AG04449 (cell line): Measurements from ENCODE around the gene ENDOG.
"Not testable (repeated sequence)": the region's sequence is repeated elsewhere in the genome, so short reads cannot be mapped to it uniquely, and the experiment has no call there.

Source experiments
- CTCF ChIA-PET: fragments of 350-600 bp; formaldehyde crosslinking; extraction: SDS; loops from one replicate; lab custom pipeline; 2021; ENCODE audit warnings: antibody characterized with exemption; lab: Yijun Ruan, JAX
- POLR2A ChIA-PET: fragments of 400-600, 350-600 bp; formaldehyde crosslinking; extraction: SDS; loops from one replicate; lab custom pipeline; 2020; ENCODE audit warnings: antibody characterized with exemption, inconsistent platforms; lab: Yijun Ruan, JAX
- DNase-seq: peaks from one replicate; pipeline ENCODE4 v3.0.0-alpha.2; 2010; ENCODE audit warnings: low read depth, low spot score
- H3K4me3 ChIP-seq: 2 replicates; pipeline ENCODE4 v1.5.1; 2011; ENCODE audit warnings: low read depth, mild to moderate bottlenecking, control low read depth, low read length
- TF ChIP-seq, protein P1 (sequence below): IDR thresholded peaks from one replicate; pipeline ENCODE4 v1.5.1; 2011; ENCODE audit warnings: mild to moderate bottlenecking, moderate library complexity, low read length, control low read depth, inconsistent platforms; ENCODE audit not compliant: insufficient read depth; ENCODE audit errors: missing control alignments

ENDOG gene

DNA sequence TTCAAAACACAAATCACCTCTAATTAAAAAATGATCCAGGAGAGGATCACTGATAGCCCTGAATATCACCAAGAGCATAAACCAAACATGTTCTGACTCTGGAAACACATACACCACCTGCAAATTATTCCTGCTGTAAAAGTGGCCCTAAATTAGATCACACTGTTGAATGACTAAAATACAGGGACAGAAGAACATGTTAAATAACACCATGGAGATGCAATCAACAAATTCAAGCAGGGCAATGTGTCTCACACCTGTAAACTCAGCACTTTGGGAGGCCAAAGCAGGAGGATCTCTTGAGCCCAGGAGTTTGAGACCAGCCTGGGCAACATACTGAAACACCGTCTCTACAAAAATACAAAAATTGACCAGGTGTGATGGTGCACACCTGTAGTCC is 29.5 kb downstream of the ENDOG start:
- ChIA-PET POLR2A (no interaction called here), CTCF (interaction anchor here (3.4 kb wide), 1 partner anchor 80 kb away, joined by 16 read pairs; no protein-coding TSS in a partner anchor)
- TF ChIP-seq, protein P1, sequence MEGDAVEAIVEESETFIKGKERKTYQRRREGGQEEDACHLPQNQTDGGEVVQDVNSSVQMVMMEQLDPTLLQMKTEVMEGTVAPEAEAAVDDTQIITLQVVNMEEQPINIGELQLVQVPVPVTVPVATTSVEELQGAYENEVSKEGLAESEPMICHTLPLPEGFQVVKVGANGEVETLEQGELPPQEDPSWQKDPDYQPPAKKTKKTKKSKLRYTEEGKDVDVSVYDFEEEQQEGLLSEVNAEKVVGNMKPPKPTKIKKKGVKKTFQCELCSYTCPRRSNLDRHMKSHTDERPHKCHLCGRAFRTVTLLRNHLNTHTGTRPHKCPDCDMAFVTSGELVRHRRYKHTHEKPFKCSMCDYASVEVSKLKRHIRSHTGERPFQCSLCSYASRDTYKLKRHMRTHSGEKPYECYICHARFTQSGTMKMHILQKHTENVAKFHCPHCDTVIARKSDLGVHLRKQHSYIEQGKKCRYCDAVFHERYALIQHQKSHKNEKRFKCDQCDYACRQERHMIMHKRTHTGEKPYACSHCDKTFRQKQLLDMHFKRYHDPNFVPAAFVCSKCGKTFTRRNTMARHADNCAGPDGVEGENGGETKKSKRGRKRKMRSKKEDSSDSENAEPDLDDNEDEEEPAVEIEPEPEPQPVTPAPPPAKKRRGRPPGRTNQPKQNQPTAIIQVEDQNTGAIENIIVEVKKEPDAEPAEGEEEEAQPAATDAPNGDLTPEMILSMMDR: no peak
- no peak for DNase-seq
- H3K4me3 ChIP-seq: no peak overlapping the region

GRCh38 chr9:128851024-128851423 is 32.7 kb downstream of the ENDOG start:
- DNase-seq, H3K4me3 ChIP-seq, POLR2A ChIA-PET: not testable (repeated sequence)
- CTCF ChIA-PET: interaction anchor here (0.9 to 4.2 kb wide), 2 partner anchors 78 to 177 kb away, joined by 3 to 36 read pairs; partner anchors contain the start of gene SH3GLB2

DNA sequence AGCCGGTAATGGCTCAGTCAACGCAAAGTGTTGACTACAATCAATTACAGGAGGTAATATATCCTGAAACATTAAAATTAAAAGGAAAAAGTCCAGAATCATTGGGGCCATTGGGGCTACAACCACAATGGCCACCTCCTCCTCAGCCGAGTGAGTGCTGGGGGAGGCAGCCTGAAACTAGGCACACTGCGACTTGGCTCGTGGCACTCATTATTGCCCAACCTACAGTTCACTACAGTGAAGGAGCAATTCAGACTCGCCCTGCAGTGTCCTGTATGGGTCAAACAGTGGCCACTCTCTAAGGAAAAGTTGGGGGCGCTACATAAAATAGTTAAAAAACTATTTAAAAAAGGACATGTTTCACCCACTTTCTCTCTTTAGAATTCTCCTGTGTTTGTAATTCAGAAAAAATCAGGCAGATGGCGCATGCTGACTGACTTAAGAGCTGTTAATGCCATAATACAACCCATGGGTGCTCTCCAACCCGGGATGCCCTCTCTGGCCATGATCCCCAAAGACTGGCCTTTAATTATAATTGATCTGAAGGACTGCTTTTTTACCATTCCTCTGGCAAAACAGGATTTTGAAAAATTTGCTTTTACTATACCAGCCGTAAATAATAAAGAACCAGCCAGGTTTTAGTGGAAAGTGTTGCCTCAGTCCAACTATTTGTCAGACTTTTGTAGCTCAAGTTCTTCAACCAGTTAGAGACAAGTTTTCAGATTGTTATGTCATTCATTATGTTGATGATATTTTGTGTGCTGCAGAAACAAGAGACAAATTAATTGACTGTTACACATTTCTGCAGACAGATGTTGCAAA is 33.7 kb downstream of the ENDOG start:
- DNase-seq, H3K4me3 ChIP-seq, POLR2A ChIA-PET: not testable (repeated sequence)
- CTCF ChIA-PET: interaction anchor here (0.7 to 4.2 kb wide), 11 partner anchors 8 to 277 kb away, joined by 3 to 36 read pairs (median 3); partner anchors contain the start of gene SH3GLB2

- H3K4me3 ChIP-seq, POLR2A ChIA-PET, DNase-seq: not testable (repeated sequence)
- CTCF ChIA-PET: interaction anchor here (0.7 to 4.2 kb wide), 10 partner anchors 8 to 277 kb away, joined by 3 to 36 read pairs (median 4); no protein-coding TSS in a partner anchor
Observed at GRCh38 chr9:128852646-128853045, 34.3 kb downstream of the ENDOG start.

DNA sequence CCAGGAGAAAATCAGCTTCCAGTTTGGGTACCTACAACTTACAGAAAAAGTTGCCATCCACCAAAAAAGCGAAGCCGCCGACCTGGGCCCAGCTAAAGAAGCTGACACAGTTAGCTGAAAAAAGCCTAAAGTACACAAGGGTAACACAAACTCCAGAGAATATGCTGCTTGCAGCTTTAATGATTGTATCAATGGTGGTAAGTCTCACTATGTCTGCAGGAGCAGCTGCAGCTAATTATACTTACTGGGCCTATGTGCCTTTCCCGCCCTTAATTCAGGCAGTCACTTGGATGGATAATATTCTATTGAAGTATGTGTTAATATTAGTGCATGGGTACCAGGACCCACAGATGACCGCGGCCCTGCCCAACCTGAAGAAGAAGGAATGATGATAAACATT is 36.2 kb downstream of the ENDOG start:
- DNase-seq, H3K4me3 ChIP-seq, POLR2A ChIA-PET: not testable (repeated sequence)
- CTCF ChIA-PET: interaction anchor here (1.0 to 4.2 kb wide), 4 partner anchors 9 to 74 kb away, joined by 3 to 36 read pairs (median 18); partner anchors contain the start of gene ENDOG

GRCh38 chr9:128858476-128858875 is 40.2 kb downstream of the ENDOG start:
- CTCF ChIA-PET: interaction anchor here (1.1 to 12.6 kb wide), 2 partner anchors 68 to 171 kb away, joined by 3 to 294 read pairs; no protein-coding TSS in a partner anchor
- not testable (repeated sequence) for DNase-seq

GRCh38 chr9:128860937-128861336 is 42.6 kb downstream of the ENDOG start:
- ChIA-PET POLR2A (no interaction called here), CTCF (interaction anchor here (0.8 to 12.6 kb wide), 16 partner anchors 8 to 258 kb away, joined by 3 to 294 read pairs (median 6); partner anchors contain the start of genes KYAT1, LRRC8A, PHYHD1 and SH3GLB2)
- DNase-seq: no peak
- TF ChIP-seq, protein P1: no peak
- no peak overlapping the region for H3K4me3 ChIP-seq

More at GRCh38 chr9:128858476-128858875, 40.2 kb downstream of the ENDOG start:
- H3K4me3 ChIP-seq, POLR2A ChIA-PET: not testable (repeated sequence)

GRCh38 chr9:128861501-128861900 is 43.2 kb downstream of the ENDOG start:
- ChIA-PET CTCF (interaction anchor here (0.8 to 12.6 kb wide), 21 partner anchors 9 to 169 kb away, joined by 3 to 294 read pairs (median 4); partner anchors contain the start of genes KYAT1, LRRC8A, PHYHD1 and SH3GLB2), POLR2A (no interaction called here)
- no peak for DNase-seq
- TF ChIP-seq, protein P1: no peak
- H3K4me3 ChIP-seq: no peak overlapping the region
